ENCODE results near the gene TSHZ2. TPM values are rescaled to one million over a fixed set of nuclear protein-coding genes. Genes with fewer than 3 reads are reported as not detected.
A peak's percentile ranks its signal among the peaks of the same experiment; 100 is the strongest.

The TSHZ2 gene
- total RNA-seq, 1 donor from 2014 or later = 22.9 TPM

GRCh38 chr20:53214392-53214791, 242.2 kb downstream of the TSHZ2 start:
- DNase-seq (ENCODE audit: low spot score, unreplicated experiment) = no peak
- Mint-ChIP-seq H3K27me3 (peaks cover 2% of the 10 kb centered on the region), H3K36me3 (ENCODE audit: insufficient read depth) (peaks cover 3% of the 10 kb centered on the region), H3K9me3 (ENCODE audit: low read depth) (no peaks in the 10 kb centered on the region), H3K27ac (no peak overlapping the region), H3K4me1 (ENCODE audit: low read depth) (peaks cover 17% of the 10 kb centered on the region), H3K4me3 (ENCODE audit: low read depth) (no peak overlapping the region)
- TF ChIP-seq, protein P1, sequence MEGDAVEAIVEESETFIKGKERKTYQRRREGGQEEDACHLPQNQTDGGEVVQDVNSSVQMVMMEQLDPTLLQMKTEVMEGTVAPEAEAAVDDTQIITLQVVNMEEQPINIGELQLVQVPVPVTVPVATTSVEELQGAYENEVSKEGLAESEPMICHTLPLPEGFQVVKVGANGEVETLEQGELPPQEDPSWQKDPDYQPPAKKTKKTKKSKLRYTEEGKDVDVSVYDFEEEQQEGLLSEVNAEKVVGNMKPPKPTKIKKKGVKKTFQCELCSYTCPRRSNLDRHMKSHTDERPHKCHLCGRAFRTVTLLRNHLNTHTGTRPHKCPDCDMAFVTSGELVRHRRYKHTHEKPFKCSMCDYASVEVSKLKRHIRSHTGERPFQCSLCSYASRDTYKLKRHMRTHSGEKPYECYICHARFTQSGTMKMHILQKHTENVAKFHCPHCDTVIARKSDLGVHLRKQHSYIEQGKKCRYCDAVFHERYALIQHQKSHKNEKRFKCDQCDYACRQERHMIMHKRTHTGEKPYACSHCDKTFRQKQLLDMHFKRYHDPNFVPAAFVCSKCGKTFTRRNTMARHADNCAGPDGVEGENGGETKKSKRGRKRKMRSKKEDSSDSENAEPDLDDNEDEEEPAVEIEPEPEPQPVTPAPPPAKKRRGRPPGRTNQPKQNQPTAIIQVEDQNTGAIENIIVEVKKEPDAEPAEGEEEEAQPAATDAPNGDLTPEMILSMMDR (IDR thresholded peaks at IDR 0.05; ENCODE audit: unreplicated experiment) = no peak

DNA sequence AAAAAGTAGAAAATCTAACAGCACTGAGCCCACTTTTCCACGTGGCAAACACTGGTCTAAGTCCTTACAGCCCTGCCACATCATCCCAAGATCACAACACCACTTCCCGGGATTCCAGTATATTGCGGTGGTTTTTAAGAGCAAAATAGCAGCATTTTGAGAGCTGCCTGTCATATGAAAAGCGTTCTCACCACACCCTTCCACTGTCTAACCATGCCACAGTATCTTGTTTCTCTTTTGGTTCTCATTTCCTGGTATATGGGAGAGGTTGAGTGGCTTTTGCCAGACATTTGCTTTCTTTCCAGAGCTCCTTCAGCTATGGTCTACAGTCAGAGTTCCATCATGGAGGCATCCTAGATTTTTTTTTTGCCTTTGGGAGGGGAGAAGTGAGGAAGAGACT, 243.0 kb downstream of the TSHZ2 start:
- Mint-ChIP-seq H3K4me3 (ENCODE audit: low read depth) (no peak overlapping the region), H3K4me1 (ENCODE audit: low read depth) (peaks cover 13% of the 10 kb centered on the region), H3K9me3 (ENCODE audit: low read depth) (peaks cover 7% of the 10 kb centered on the region), H3K36me3 (ENCODE audit: insufficient read depth) (peaks cover 3% of the 10 kb centered on the region), H3K27ac (no peak overlapping the region), H3K27me3 (no peaks in the 10 kb centered on the region)
- no peak for DNase-seq (ENCODE audit: low spot score, unreplicated experiment)
- TF ChIP-seq, protein P1 (IDR thresholded peaks at IDR 0.05; ENCODE audit: unreplicated experiment) = no peak

GRCh38 chr20:53216478-53216855, 244.3 kb downstream of the TSHZ2 start:
- TF ChIP-seq, protein P1 (IDR thresholded peaks at IDR 0.05; ENCODE audit: unreplicated experiment) = no peak
- DNase-seq (ENCODE audit: low spot score, unreplicated experiment) = no peak
- H3K4me1 Mint-ChIP-seq (ENCODE audit: low read depth) = peaks cover 16% of the 10 kb centered on the region
- no peak overlapping the region for H3K27ac Mint-ChIP-seq
- H3K36me3 Mint-ChIP-seq (ENCODE audit: insufficient read depth) = peaks cover 5% of the 10 kb centered on the region
- no peak overlapping the region for H3K4me3 Mint-ChIP-seq (ENCODE audit: low read depth)
- H3K9me3 Mint-ChIP-seq (ENCODE audit: low read depth) = peaks cover 10% of the 10 kb centered on the region
- no peaks in the 10 kb centered on the region for H3K27me3 Mint-ChIP-seq

DNA sequence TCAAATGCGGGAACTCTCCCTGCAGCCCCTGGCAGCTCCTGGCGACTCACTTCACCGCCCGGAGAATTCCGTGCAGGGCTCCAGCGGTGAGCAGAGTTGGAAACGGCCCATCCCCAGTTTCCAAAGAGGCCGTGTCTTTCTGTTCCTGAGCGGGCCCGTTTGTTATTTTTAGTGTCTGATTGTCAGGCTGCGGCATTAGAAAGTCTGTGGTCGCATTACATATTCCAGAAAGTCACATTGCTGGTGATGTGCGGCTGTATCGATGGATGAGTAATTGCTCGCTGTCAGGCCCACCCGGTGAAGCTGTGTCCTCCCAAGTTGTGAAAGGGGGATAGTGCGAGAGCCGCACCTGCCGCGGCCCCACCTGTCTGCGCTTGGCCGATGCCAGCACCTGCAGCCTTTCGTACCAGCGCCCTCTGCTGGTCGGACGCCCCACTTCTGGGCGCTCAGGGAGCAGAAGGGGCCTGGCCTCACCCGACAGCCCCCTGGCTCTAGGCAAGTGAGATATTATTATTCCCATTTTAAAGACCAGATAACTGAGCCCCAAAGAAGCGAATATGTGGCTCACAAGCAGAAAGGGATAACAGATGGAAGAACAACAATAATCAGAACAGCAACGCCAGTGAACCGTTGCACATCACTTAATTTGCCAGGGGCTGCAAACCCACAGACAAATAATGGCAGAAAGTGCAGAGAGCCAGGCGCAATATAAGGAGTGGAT, 244.9 kb downstream of the TSHZ2 start:
- no peak overlapping the region for H3K27ac Mint-ChIP-seq
- TF ChIP-seq, protein P1 (IDR thresholded peaks at IDR 0.05; ENCODE audit: unreplicated experiment) = peak; percentile 98
- H3K27me3 Mint-ChIP-seq = no peaks in the 10 kb centered on the region
- H3K4me1 Mint-ChIP-seq (ENCODE audit: low read depth) = peaks cover 16% of the 10 kb centered on the region
- peak overlapping the region; percentile 33 for H3K4me3 Mint-ChIP-seq (ENCODE audit: low read depth)
- peak; percentile 87 for DNase-seq (ENCODE audit: low spot score, unreplicated experiment)
- peaks cover 10% of the 10 kb centered on the region for H3K9me3 Mint-ChIP-seq (ENCODE audit: low read depth)
- peaks cover 5% of the 10 kb centered on the region for H3K36me3 Mint-ChIP-seq (ENCODE audit: insufficient read depth)

- H3K4me1 Mint-ChIP-seq (ENCODE audit: low read depth) = peaks cover 14% of the 10 kb centered on the region
- DNase-seq (ENCODE audit: low spot score, unreplicated experiment) = no peak
- peaks cover 10% of the 10 kb centered on the region for H3K9me3 Mint-ChIP-seq (ENCODE audit: low read depth)
- TF ChIP-seq, protein P1 (IDR thresholded peaks at IDR 0.05; ENCODE audit: unreplicated experiment) = no peak
- H3K27me3 Mint-ChIP-seq = no peaks in the 10 kb centered on the region
- H3K4me3 Mint-ChIP-seq (ENCODE audit: low read depth) = no peak overlapping the region
- H3K27ac Mint-ChIP-seq = no peak overlapping the region
- H3K36me3 Mint-ChIP-seq (ENCODE audit: insufficient read depth) = peaks cover 5% of the 10 kb centered on the region
These were observed 248.5 kb downstream of the TSHZ2 start for GRCh38 chr20:53220482-53221307.

Measured in progenitor cell of endocrine pancreas (in vitro differentiated cells).